ENCODE measurements around the gene MRGPRE.

Gene MRGPRE

GRCh38 chr11:3184732-3185347 lies 47.4 kb downstream of the MRGPRE start:
- no peak for TF ChIP-seq REST (IDR thresholded peaks at IDR 0.05; ENCODE audit: insufficient read depth in 1 of 2, low read depth in 2 of 2, low read length in 2 of 2)
- no peak for TF ChIP-seq FOXP2 (optimal IDR thresholded peaks at IDR 0.05; ENCODE audit: borderline replicate concordance, extremely low read depth, extremely low read length, insufficient read depth)

GRCh38 chr11:3183523-3183922 lies 48.7 kb downstream of the MRGPRE start:
- TF ChIP-seq FOXP2 (optimal IDR thresholded peaks at IDR 0.05; ENCODE audit: borderline replicate concordance, extremely low read depth, extremely low read length, insufficient read depth), result no peak
- TF ChIP-seq SIN3A (IDR thresholded peaks at IDR 0.05; ENCODE audit: borderline replicate concordance, insufficient read depth, low read length), result no peak
- TF ChIP-seq POLR2AphosphoS5 (IDR thresholded peaks at IDR 0.05; ENCODE audit: low read depth, low read length), result no peak
- no peak for TF ChIP-seq TAF1 (IDR thresholded peaks at IDR 0.05; ENCODE audit: borderline replicate concordance, insufficient read depth, low read length)
- no peak for TF ChIP-seq REST (IDR thresholded peaks at IDR 0.05; ENCODE audit: insufficient read depth in 1 of 2, low read depth in 2 of 2, low read length in 2 of 2)

- TF ChIP-seq FOXP2 (optimal IDR thresholded peaks at IDR 0.05; ENCODE audit: borderline replicate concordance, extremely low read depth, extremely low read length, insufficient read depth), result no peak
- no peak for TF ChIP-seq POLR2AphosphoS5 (IDR thresholded peaks at IDR 0.05; ENCODE audit: low read depth, low read length)
- no peak for TF ChIP-seq TAF1 (IDR thresholded peaks at IDR 0.05; ENCODE audit: borderline replicate concordance, insufficient read depth, low read length)
- no peak for TF ChIP-seq REST (IDR thresholded peaks at IDR 0.05; ENCODE audit: insufficient read depth in 1 of 2, low read depth in 2 of 2, low read length in 2 of 2)
- TF ChIP-seq SIN3A (IDR thresholded peaks at IDR 0.05; ENCODE audit: borderline replicate concordance, insufficient read depth, low read length), result no peak
These were observed 49.8 kb downstream of the MRGPRE start for GRCh38 chr11:3182462-3182852.

- TF ChIP-seq REST (IDR thresholded peaks at IDR 0.05; ENCODE audit: insufficient read depth in 1 of 2, low read depth in 2 of 2, low read length in 2 of 2) (no peak), TAF1 (IDR thresholded peaks at IDR 0.05; ENCODE audit: borderline replicate concordance, insufficient read depth, low read length) (no peak), POLR2AphosphoS5 (IDR thresholded peaks at IDR 0.05; ENCODE audit: low read depth, low read length) (no peak), FOXP2 (optimal IDR thresholded peaks at IDR 0.05; ENCODE audit: borderline replicate concordance, extremely low read depth, extremely low read length, insufficient read depth) (no peak), SIN3A (IDR thresholded peaks at IDR 0.05; ENCODE audit: borderline replicate concordance, insufficient read depth, low read length) (no peak)
These were observed 50.3 kb downstream of the MRGPRE start for GRCh38 chr11:3181725-3182461.

Data from PFSK-1 (cell line).